ENCODE data around the gene IGLL5.

The IGLL5 gene

GRCh38 chr22:22872722-22873708 is 14.6 kb upstream of the IGLL5 start:
- no peak for TF ChIP-seq CTCF (IDR thresholded peaks at IDR 0.05; ENCODE audit: borderline replicate concordance, insufficient read depth, low read depth, low read length)
- no peak overlapping the region for H3K4me3 ChIP-seq (ENCODE audit: low read depth, low read length)

- no peak overlapping the region for H3K4me3 ChIP-seq (ENCODE audit: low read depth, low read length)
- TF ChIP-seq CTCF (IDR thresholded peaks at IDR 0.05; ENCODE audit: borderline replicate concordance, insufficient read depth, low read depth, low read length): peak; percentile 74
Observed at GRCh38 chr22:22877523-22878210, 9.9 kb upstream of the IGLL5 start.

GRCh38 chr22:22878211-22878570 is 9.4 kb upstream of the IGLL5 start:
- TF ChIP-seq CTCF (IDR thresholded peaks at IDR 0.05; ENCODE audit: borderline replicate concordance, insufficient read depth, low read depth, low read length): no peak
- H3K4me3 ChIP-seq (ENCODE audit: low read depth, low read length): no peak overlapping the region

GRCh38 chr22:22878801-22879674 is 8.6 kb upstream of the IGLL5 start:
- peak; percentile 54; the same call in 1 of the 2 replicates for TF ChIP-seq CTCF (IDR thresholded peaks at IDR 0.05; ENCODE audit: borderline replicate concordance, insufficient read depth, low read depth, low read length)
- H3K4me3 ChIP-seq (ENCODE audit: low read depth, low read length): no peak overlapping the region

- TF ChIP-seq CTCF (IDR thresholded peaks at IDR 0.05; ENCODE audit: borderline replicate concordance, insufficient read depth, low read depth, low read length): no peak
- no peak overlapping the region for H3K4me3 ChIP-seq (ENCODE audit: low read depth, low read length)
Observed at GRCh38 chr22:22879675-22880155, 7.9 kb upstream of the IGLL5 start.

- TF ChIP-seq CTCF (IDR thresholded peaks at IDR 0.05; ENCODE audit: borderline replicate concordance, insufficient read depth, low read depth, low read length): no peak
- H3K4me3 ChIP-seq (ENCODE audit: low read depth, low read length): no peak overlapping the region
Observed at GRCh38 chr22:22880645-22881044, 7.0 kb upstream of the IGLL5 start.

Measured in GM12875 (cell line).